ENCODE results near the gene TARM1.
A peak's percentile ranks its signal among the peaks of the same experiment; 100 is the strongest.
"Not testable (repeated sequence)": the region's sequence is repeated elsewhere in the genome, so short reads cannot be mapped to it uniquely, and the experiment has no call there.

Gene TARM1

GRCh38 chr19:54099190-54099902 is 18.2 kb upstream of the TARM1 start:
- DNase-seq = no peak

GRCh38 chr19:54096617-54097106 is 15.5 kb upstream of the TARM1 start:
- no peak for DNase-seq

GRCh38 chr19:54095859-54096616 is 14.9 kb upstream of the TARM1 start:
- peak; percentile 14 for DNase-seq

- DNase-seq = no peak
These were observed 14.1 kb upstream of the TARM1 start for GRCh38 chr19:54095136-54095858.

GRCh38 chr19:54094426-54095000 is 13.3 kb upstream of the TARM1 start:
- DNase-seq = no peak

GRCh38 chr19:54084410-54084809 is 3.2 kb upstream of the TARM1 start:
- no peak for DNase-seq

GRCh38 chr19:54077334-54077733 is 3.8 kb downstream of the TARM1 start:
- no peak for DNase-seq

GRCh38 chr19:54074851-54075250 is 6.3 kb downstream of the TARM1 start:
- DNase-seq = no peak

- DNase-seq = no peak
These were observed 7.3 kb downstream of the TARM1 start for GRCh38 chr19:54073829-54074228.

GRCh38 chr19:54069470-54069869 is 11.7 kb downstream of the TARM1 start:
- no peak for DNase-seq

GRCh38 chr19:54063350-54064116 is 17.6 kb downstream of the TARM1 start, which contains the start of gene VSTM1:
Gene VSTM1 (minus strand): TSS chr19:54063897. CDS start chr19:54063777, 120 bp downstream.
- no peak for DNase-seq

GRCh38 chr19:54062643-54063042 is 18.5 kb downstream of the TARM1 start:
- no peak for DNase-seq

GRCh38 chr19:54047616-54048015 is 33.5 kb downstream of the TARM1 start:
- no peak for DNase-seq

- DNase-seq = no peak
These were observed 35.4 kb downstream of the TARM1 start for GRCh38 chr19:54045771-54046170.

- DNase-seq = no peak
These were observed 38.2 kb downstream of the TARM1 start for GRCh38 chr19:54042989-54043388.

GRCh38 chr19:54041969-54042606 is 39.1 kb downstream of the TARM1 start:
- DNase-seq = no peak

- no peak for DNase-seq
These were observed 41.2 kb downstream of the TARM1 start for GRCh38 chr19:54040003-54040402.

- not testable (repeated sequence) for DNase-seq
These were observed 44.6 kb downstream of the TARM1 start for GRCh38 chr19:54036542-54036941.

GRCh38 chr19:54035215-54036178 is 45.7 kb downstream of the TARM1 start:
- no peak for DNase-seq

GRCh38 chr19:54030895-54031586 is 50.1 kb downstream of the TARM1 start:
- DNase-seq = no peak

Data from effector CD8-positive, alpha-beta T cell (primary cell).